C4-2B (cell line): ENCODE measurements around the gene EFCAB10.
"Not testable (repeated sequence)": the region's sequence is repeated elsewhere in the genome, so short reads cannot be mapped to it uniquely, and the experiment has no call there.

Experiments
- H3K27ac ChIP-seq: fragments of 450-650 bp; 2 replicates; pipeline ENCODE4 v1.5.1; 2017
- CTCF ChIP-seq: fragments of 450-650 bp; conservative IDR thresholded peaks from 2 replicates; pipeline ENCODE4 v1.5.1; 2017; ENCODE audit warnings: mild to moderate bottlenecking
- ZFX ChIP-seq: fragments of 450-650 bp; IDR thresholded peaks from 2 replicates; pipeline ENCODE4 v1.6.1; 2017

Gene EFCAB10

GRCh38 chr7:105611856-105612775 is 30.8 kb upstream of the EFCAB10 start:
- no peak overlapping the region for H3K27ac ChIP-seq
- TF ChIP-seq CTCF (no peak), ZFX (no peak)

GRCh38 chr7:105610165-105610930 is 29.1 kb upstream of the EFCAB10 start:
- no peak overlapping the region for H3K27ac ChIP-seq
- no peak for TF ChIP-seq CTCF
- TF ChIP-seq ZFX: no peak

- no peak overlapping the region for H3K27ac ChIP-seq
- no peak for TF ChIP-seq ZFX
- TF ChIP-seq CTCF: no peak
Observed at GRCh38 chr7:105602325-105603305, 21.3 kb upstream of the EFCAB10 start.

GRCh38 chr7:105600720-105601550 is 19.6 kb upstream of the EFCAB10 start:
- TF ChIP-seq CTCF: no peak
- TF ChIP-seq ZFX: no peak
- H3K27ac ChIP-seq: no peak overlapping the region

GRCh38 chr7:105599551-105599950 is 18.3 kb upstream of the EFCAB10 start:
- no peak overlapping the region for H3K27ac ChIP-seq
- no peak for TF ChIP-seq CTCF
- no peak for TF ChIP-seq ZFX

- not testable (repeated sequence) for H3K27ac ChIP-seq
Observed at GRCh38 chr7:105599080-105599479, 17.8 kb upstream of the EFCAB10 start.
